ENCODE results near the gene MAP3K13.

MAP3K13 gene

DNA sequence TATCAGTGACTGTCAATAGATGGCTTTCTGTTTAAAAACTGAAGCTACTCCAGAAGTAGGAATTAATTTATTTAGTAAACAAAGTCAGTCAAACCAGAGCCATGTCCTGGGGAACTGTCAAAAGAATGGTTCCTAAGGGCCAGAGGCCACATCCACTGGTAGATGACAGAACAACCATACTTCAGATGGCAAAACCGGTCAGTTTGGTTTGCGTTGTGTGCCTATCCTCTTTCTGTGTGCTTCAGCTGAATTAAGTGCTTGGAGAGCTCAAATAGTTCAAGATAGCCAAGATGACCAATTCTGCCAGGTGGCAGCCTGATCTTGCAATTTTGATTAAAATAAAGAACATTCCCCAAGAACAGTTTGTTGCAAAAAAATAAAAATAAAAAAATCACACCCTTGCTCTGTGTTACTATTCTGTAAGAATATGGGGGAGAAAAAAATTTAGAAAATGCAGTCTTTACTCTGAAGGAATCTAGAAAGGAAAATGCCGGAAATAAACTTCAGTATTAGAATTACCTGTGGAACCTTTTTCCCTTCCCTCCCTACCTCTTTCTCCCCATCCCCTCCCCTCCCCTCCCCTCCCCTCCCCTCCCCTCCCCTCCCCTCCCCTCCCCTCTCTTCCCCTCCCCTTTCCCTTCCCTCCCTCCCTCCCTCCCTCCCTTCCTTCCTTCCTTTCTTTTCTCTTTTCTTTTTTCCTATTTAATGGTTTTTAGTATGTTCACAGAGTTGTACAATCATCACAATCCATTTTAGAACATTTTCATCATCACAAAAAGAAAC, 2.5 kb downstream of the MAP3K13 start:
- TF ChIP-seq, protein P1, sequence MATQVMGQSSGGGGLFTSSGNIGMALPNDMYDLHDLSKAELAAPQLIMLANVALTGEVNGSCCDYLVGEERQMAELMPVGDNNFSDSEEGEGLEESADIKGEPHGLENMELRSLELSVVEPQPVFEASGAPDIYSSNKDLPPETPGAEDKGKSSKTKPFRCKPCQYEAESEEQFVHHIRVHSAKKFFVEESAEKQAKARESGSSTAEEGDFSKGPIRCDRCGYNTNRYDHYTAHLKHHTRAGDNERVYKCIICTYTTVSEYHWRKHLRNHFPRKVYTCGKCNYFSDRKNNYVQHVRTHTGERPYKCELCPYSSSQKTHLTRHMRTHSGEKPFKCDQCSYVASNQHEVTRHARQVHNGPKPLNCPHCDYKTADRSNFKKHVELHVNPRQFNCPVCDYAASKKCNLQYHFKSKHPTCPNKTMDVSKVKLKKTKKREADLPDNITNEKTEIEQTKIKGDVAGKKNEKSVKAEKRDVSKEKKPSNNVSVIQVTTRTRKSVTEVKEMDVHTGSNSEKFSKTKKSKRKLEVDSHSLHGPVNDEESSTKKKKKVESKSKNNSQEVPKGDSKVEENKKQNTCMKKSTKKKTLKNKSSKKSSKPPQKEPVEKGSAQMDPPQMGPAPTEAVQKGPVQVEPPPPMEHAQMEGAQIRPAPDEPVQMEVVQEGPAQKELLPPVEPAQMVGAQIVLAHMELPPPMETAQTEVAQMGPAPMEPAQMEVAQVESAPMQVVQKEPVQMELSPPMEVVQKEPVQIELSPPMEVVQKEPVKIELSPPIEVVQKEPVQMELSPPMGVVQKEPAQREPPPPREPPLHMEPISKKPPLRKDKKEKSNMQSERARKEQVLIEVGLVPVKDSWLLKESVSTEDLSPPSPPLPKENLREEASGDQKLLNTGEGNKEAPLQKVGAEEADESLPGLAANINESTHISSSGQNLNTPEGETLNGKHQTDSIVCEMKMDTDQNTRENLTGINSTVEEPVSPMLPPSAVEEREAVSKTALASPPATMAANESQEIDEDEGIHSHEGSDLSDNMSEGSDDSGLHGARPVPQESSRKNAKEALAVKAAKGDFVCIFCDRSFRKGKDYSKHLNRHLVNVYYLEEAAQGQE (IDR thresholded peaks at IDR 0.05; ENCODE audit: insufficient read depth in 1 of 2, low read depth in 2 of 2, low read length in 2 of 2) = no peak

- no peak for TF ChIP-seq POLR2AphosphoS5 (IDR thresholded peaks at IDR 0.05; ENCODE audit: low read depth, low read length)
- TF ChIP-seq, protein P1 (IDR thresholded peaks at IDR 0.05; ENCODE audit: insufficient read depth in 1 of 2, low read depth in 2 of 2, low read length in 2 of 2) = no peak
- no peak for TF ChIP-seq SIN3A (IDR thresholded peaks at IDR 0.05; ENCODE audit: borderline replicate concordance, insufficient read depth, low read length)
- TF ChIP-seq FOXP2 (optimal IDR thresholded peaks at IDR 0.05; ENCODE audit: borderline replicate concordance, extremely low read depth, extremely low read length, insufficient read depth) = no peak
- TF ChIP-seq TAF1 (IDR thresholded peaks at IDR 0.05; ENCODE audit: borderline replicate concordance, insufficient read depth, low read length) = no peak
Measured at GRCh38 chr3:185366074-185366335, 3.1 kb downstream of the MAP3K13 start.

DNA sequence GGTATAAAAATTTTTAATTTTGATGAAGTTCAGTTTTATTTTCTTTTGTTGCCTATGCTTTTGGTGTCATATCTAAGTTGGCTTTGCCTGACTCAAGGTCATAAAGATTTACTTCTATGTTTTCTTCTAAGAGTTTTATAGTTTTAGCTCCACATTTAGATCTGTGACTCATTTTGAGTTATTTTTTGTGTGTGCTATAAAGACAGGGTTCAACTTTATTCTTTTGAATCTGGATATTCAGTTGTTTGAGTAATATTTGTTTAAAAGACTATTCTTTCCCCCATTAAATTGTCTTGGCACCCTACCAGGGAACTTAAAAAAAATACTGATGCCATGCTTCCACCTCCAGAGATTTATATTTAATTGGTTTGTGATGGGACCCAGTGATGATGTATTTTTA, 4.0 kb downstream of the MAP3K13 start:
- TF ChIP-seq SIN3A (IDR thresholded peaks at IDR 0.05; ENCODE audit: borderline replicate concordance, insufficient read depth, low read length) (no peak), POLR2AphosphoS5 (IDR thresholded peaks at IDR 0.05; ENCODE audit: low read depth, low read length) (no peak), TAF1 (IDR thresholded peaks at IDR 0.05; ENCODE audit: borderline replicate concordance, insufficient read depth, low read length) (no peak), FOXP2 (optimal IDR thresholded peaks at IDR 0.05; ENCODE audit: borderline replicate concordance, extremely low read depth, extremely low read length, insufficient read depth) (no peak)
- TF ChIP-seq, protein P1 (IDR thresholded peaks at IDR 0.05; ENCODE audit: insufficient read depth in 1 of 2, low read depth in 2 of 2, low read length in 2 of 2) = no peak

DNA sequence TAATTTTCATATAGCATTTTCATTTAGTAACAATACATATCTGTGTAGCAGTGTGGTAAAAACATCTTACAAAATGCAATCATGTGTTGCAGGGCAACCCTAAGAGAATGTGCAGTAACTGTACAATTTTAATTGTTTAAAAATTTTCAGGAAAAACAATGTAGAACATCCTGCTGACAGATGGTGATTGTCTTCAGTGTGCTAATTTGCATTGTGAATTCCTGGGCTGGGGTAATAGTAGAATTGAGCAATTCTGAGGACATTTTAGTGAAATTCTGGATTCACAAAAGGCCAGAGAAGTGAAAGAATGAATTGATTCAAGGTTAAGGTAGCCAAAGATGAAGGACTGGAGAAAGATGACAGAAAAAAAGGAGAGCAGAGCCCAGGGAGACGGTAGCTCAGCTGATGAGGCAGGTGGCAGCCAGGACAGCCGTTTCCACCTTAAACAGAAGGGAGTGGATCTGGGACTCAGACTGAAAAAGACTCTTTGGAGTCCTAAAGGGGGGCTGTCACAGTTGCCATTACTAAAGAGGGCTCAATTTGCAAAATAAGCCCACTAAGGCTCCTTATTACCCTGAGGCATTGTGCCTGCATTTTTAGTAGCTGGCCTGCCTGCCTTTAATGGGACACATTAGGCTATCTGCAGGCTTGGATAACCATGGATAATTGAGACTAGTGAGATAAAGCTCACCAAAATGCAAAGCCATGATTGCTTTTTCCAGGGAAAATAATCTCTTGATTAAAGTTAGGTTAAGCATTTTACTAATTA, 8.6 kb downstream of the MAP3K13 start:
- TF ChIP-seq TAF1 (IDR thresholded peaks at IDR 0.05; ENCODE audit: borderline replicate concordance, insufficient read depth, low read length) = no peak
- TF ChIP-seq, protein P1 (IDR thresholded peaks at IDR 0.05; ENCODE audit: insufficient read depth in 1 of 2, low read depth in 2 of 2, low read length in 2 of 2) = no peak
- TF ChIP-seq FOXP2 (optimal IDR thresholded peaks at IDR 0.05; ENCODE audit: borderline replicate concordance, extremely low read depth, extremely low read length, insufficient read depth) = no peak
- no peak for TF ChIP-seq SIN3A (IDR thresholded peaks at IDR 0.05; ENCODE audit: borderline replicate concordance, insufficient read depth, low read length)
- TF ChIP-seq POLR2AphosphoS5 (IDR thresholded peaks at IDR 0.05; ENCODE audit: low read depth, low read length) = no peak
